ENCODE measurements around the gene CYP8B1. TPM values are rescaled to one million over a fixed set of nuclear protein-coding genes. Genes with fewer than 3 reads are reported as not detected.

Gene CYP8B1
- total and polyA plus RNA-seq, 8 donors: 0.10 TPM; not detected in 7

GRCh38 chr3:42865256-42865655, 10.4 kb downstream of the CYP8B1 start:
- Histone ChIP-seq H3K27ac (no peak overlapping the region), H3K9me3 (no peaks in the 10 kb centered on the region), H3K27me3 (no peaks in the 10 kb centered on the region), H3K4me1 (no peaks in the 10 kb centered on the region), H3K36me3 (no peaks in the 10 kb centered on the region), H3K4me3 (no peak overlapping the region)
- TF ChIP-seq POLR2A (IDR thresholded peaks at IDR 0.05): no peak
- TF ChIP-seq EP300 (IDR thresholded peaks at IDR 0.05): no peak
- no peak for TF ChIP-seq CTCF (IDR thresholded peaks at IDR 0.05)
- no peak for TF ChIP-seq POLR2AphosphoS5 (IDR thresholded peaks at IDR 0.05)
- WGBS, 5 donors: 93 to 96% (median 96%) methylated on average over 8 of the region's 8 CpGs
- intact Hi-C loops (cut with DNase I; ENCODE audit: low total_unique reads): no loop called here
- DNase-seq: no peak

- WGBS, 5 donors: 89 to 95% (median 93%) methylated on average over 11 to 15 of the region's 15 CpGs
- no peak for TF ChIP-seq EP300 (IDR thresholded peaks at IDR 0.05)
- no peak for TF ChIP-seq CTCF (IDR thresholded peaks at IDR 0.05)
- no peak for TF ChIP-seq POLR2A (IDR thresholded peaks at IDR 0.05)
- no peak for TF ChIP-seq POLR2AphosphoS5 (IDR thresholded peaks at IDR 0.05)
Observed at GRCh38 chr3:42864321-42864950, 11.2 kb downstream of the CYP8B1 start.

GRCh38 chr3:42856544-42856943, 19.1 kb downstream of the CYP8B1 start:
- intact Hi-C loops (cut with DNase I; ENCODE audit: low total_unique reads): no loop called here
- TF ChIP-seq POLR2AphosphoS5 (IDR thresholded peaks at IDR 0.05) (no peak), POLR2A (IDR thresholded peaks at IDR 0.05) (no peak), CTCF (IDR thresholded peaks at IDR 0.05) (no peak), EP300 (IDR thresholded peaks at IDR 0.05) (no peak)
- no peaks in the 10 kb centered on the region for H3K27me3 ChIP-seq
- 90 to 95% (median 91%) methylated on average over 3 of the region's 3 CpGs for WGBS, 5 donors
- no peak overlapping the region for H3K27ac ChIP-seq
- H3K4me1 ChIP-seq: peaks cover 0 to 12% (median 0%) of the 10 kb centered on the region in 4 donors
- H3K9me3 ChIP-seq: no peaks in the 10 kb centered on the region
- no peak overlapping the region for H3K4me3 ChIP-seq
- H3K36me3 ChIP-seq: no peaks in the 10 kb centered on the region
- DNase-seq: no peak

More at GRCh38 chr3:42864321-42864950, 11.2 kb downstream of the CYP8B1 start:
- Histone ChIP-seq H3K4me3 (no peak overlapping the region), H3K4me1 (no peaks in the 10 kb centered on the region), H3K36me3 (no peaks in the 10 kb centered on the region), H3K9me3 (no peaks in the 10 kb centered on the region), H3K27me3 (no peaks in the 10 kb centered on the region), H3K27ac (no peak overlapping the region)
- no peak for DNase-seq
- intact Hi-C loops (cut with DNase I; ENCODE audit: low total_unique reads): no loop called here

- Histone ChIP-seq H3K27me3 (no peaks in the 10 kb centered on the region), H3K36me3 (no peaks in the 10 kb centered on the region), H3K4me1 (peaks cover 0 to 12% (median 0%) of the 10 kb centered on the region in 4 donors), H3K9me3 (no peaks in the 10 kb centered on the region), H3K4me3 (no peak overlapping the region), H3K27ac (peak overlapping the region in 1 of 5 donors; percentile 5)
- TF ChIP-seq POLR2AphosphoS5 (IDR thresholded peaks at IDR 0.05): peak in 1 of 3 donors; percentile 5
- TF ChIP-seq POLR2A (IDR thresholded peaks at IDR 0.05): no peak
- intact Hi-C loops (cut with DNase I; ENCODE audit: low total_unique reads): no loop called here
- peak in 1 of 2 donors; percentile 39 for DNase-seq
- 28 to 49% (median 41%) methylated on average over 4 of the region's 4 CpGs for WGBS, 5 donors
Observed at GRCh38 chr3:42855547-42856380, 19.9 kb downstream of the CYP8B1 start.

Data from stomach (tissue), 9 donors.